ENCODE measurements around the gene SERPINE1.

The SERPINE1 gene

DNA sequence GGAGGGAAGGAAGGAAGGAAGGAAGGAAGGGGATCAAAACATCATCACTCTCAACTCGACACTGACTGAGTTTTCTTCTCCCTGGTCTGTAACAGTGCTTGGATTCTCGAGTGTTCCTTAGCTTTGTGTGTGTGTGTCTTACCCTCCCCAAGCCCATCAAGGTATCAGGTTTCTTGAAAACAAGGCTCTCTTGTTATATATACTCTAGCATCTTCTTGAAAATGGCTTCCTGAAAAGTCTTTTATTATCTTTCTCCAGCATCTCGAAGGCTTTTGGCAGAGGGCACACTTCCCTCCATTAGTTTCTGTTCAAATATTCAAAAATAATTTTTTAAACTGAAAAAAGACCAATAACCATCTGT lies 13.4 kb downstream of the SERPINE1 start:
- Histone ChIP-seq H3K27ac (ENCODE audit: low read depth, low read length) (no peak overlapping the region), H2AFZ (ENCODE audit: low read depth, low read length, severe bottlenecking) (no peak overlapping the region), H3K9ac (ENCODE audit: low read length) (no peak overlapping the region)

GRCh38 chr7:101140746-101141382 lies 14.0 kb downstream of the SERPINE1 start:
- no peaks in the 10 kb centered on the region for H4K20me1 ChIP-seq (ENCODE audit: low read depth, low read length)
- H3K27ac ChIP-seq (ENCODE audit: low read depth, low read length): no peak overlapping the region
- no peaks in the 10 kb centered on the region for H3K9me2 ChIP-seq (replicated peaks; ENCODE audit: insufficient read depth, low read length)
- H3K9ac ChIP-seq (ENCODE audit: low read length): no peak overlapping the region
- H3K4me3 ChIP-seq (ENCODE audit: insufficient read depth, low read length, poor library complexity, severe bottlenecking): no peak overlapping the region
- H3F3A ChIP-seq (ENCODE audit: insufficient read depth): no peaks in the 10 kb centered on the region
- no peak overlapping the region for H3K4me2 ChIP-seq (ENCODE audit: low read depth, low read length, poor library complexity, severe bottlenecking)
- no peaks in the 10 kb centered on the region for H3K36me3 ChIP-seq (ENCODE audit: low read length)
- TF ChIP-seq EZH2phosphoT487 (conservative IDR thresholded peaks at IDR 0.05; ENCODE audit: low read length) (no peak), CTCF (IDR thresholded peaks at IDR 0.05; ENCODE audit: insufficient read depth, low read length, poor library complexity, severe bottlenecking) (no peak)
- H3K9me3 ChIP-seq (ENCODE audit: insufficient read depth, low read length): no peaks in the 10 kb centered on the region
- H3K27me3 ChIP-seq (ENCODE audit: low read length): no peaks in the 10 kb centered on the region
- H2AFZ ChIP-seq (ENCODE audit: low read depth, low read length, severe bottlenecking): no peak overlapping the region
- H3K79me2 ChIP-seq (ENCODE audit: insufficient read depth, low read length): no peaks in the 10 kb centered on the region

More for the DNA sequence above, 13.4 kb downstream of the SERPINE1 start:
- H3K9me2 ChIP-seq (replicated peaks; ENCODE audit: insufficient read depth, low read length): no peaks in the 10 kb centered on the region
- no peaks in the 10 kb centered on the region for H4K20me1 ChIP-seq (ENCODE audit: low read depth, low read length)
- H3K4me2 ChIP-seq (ENCODE audit: low read depth, low read length, poor library complexity, severe bottlenecking): no peak overlapping the region
- H3K27me3 ChIP-seq (ENCODE audit: low read length): no peaks in the 10 kb centered on the region
- H3K79me2 ChIP-seq (ENCODE audit: insufficient read depth, low read length): no peaks in the 10 kb centered on the region
- H3K9me3 ChIP-seq (ENCODE audit: insufficient read depth, low read length): no peaks in the 10 kb centered on the region
- H3K4me3 ChIP-seq (ENCODE audit: insufficient read depth, low read length, poor library complexity, severe bottlenecking): no peak overlapping the region
- H3K36me3 ChIP-seq (ENCODE audit: low read length): no peaks in the 10 kb centered on the region
- no peak for TF ChIP-seq EZH2phosphoT487 (conservative IDR thresholded peaks at IDR 0.05; ENCODE audit: low read length)
- no peak for TF ChIP-seq CTCF (IDR thresholded peaks at IDR 0.05; ENCODE audit: insufficient read depth, low read length, poor library complexity, severe bottlenecking)
- no peaks in the 10 kb centered on the region for H3F3A ChIP-seq (ENCODE audit: insufficient read depth)

DNA sequence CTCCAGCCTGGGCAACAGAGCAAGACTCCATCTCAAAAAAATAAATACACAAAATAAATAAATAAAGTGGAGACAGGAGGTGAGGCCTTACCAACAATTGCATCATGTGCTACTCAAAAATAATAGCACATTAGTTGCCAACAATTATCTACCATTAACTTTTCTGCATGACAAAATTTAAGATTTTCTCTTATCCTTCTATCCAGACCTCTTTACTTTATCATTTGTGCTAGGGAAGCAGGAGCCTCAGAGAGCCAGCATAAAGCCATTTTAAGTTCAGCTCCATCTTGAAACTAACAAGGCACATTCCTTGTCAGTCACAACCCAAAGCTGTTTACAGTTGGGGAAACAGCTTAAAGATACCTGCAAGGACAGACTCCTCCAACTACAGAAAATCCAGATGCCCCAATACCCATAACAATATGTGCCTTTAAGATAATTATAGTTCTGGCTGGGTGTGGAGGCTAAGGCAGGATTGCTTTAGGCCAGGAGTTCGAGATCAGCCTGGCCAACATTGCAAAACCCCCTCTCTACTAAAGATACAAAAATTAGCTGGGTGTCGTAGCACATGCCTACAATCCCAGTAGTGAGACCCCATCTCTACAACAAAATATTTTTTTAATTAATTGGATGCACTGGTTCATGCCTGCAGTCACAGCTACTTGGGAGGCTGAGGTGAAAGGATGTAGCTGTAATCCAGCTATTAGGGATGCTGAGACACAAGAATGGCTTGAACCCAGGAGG lies 25.2 kb downstream of the SERPINE1 start:
- TF ChIP-seq CTCF (IDR thresholded peaks at IDR 0.05; ENCODE audit: insufficient read depth, low read length, poor library complexity, severe bottlenecking) (no peak), EZH2phosphoT487 (conservative IDR thresholded peaks at IDR 0.05; ENCODE audit: low read length) (no peak)
- Histone ChIP-seq H2AFZ (ENCODE audit: low read depth, low read length, severe bottlenecking) (no peak overlapping the region), H3K4me2 (ENCODE audit: low read depth, low read length, poor library complexity, severe bottlenecking) (no peak overlapping the region), H4K20me1 (ENCODE audit: low read depth, low read length) (no peaks in the 10 kb centered on the region), H3K79me2 (ENCODE audit: insufficient read depth, low read length) (no peaks in the 10 kb centered on the region), H3K27ac (ENCODE audit: low read depth, low read length) (no peak overlapping the region), H3K36me3 (ENCODE audit: low read length) (no peaks in the 10 kb centered on the region), H3K4me3 (ENCODE audit: insufficient read depth, low read length, poor library complexity, severe bottlenecking) (no peak overlapping the region), H3K9me3 (ENCODE audit: insufficient read depth, low read length) (no peaks in the 10 kb centered on the region), H3K27me3 (ENCODE audit: low read length) (no peaks in the 10 kb centered on the region), H3K9me2 (replicated peaks; ENCODE audit: insufficient read depth, low read length) (no peaks in the 10 kb centered on the region), H3K9ac (ENCODE audit: low read length) (no peak overlapping the region), H3F3A (ENCODE audit: insufficient read depth) (0 out of 2 replicates have a peak, but pooled peaks cover 3% of the 10 kb centered on the region)

Measured in SU-DHL-6 (cell line).